Smooth muscle cell (in vitro differentiated cells): ENCODE data around the gene C3orf70. TPM values are rescaled to one million over a fixed set of nuclear protein-coding genes. Genes with fewer than 3 reads are reported as not detected.

ENCODE experiments used
- DNase-seq: peaks from one replicate; lab custom pipeline; 2025; ENCODE audit not compliant: unreplicated experiment; lab: John Stamatoyannopoulos, UW
- H2AFZ ChIP-seq: fragments of 200-600 bp; sonication (generic); 2 replicates; pipeline ENCODE4 v1.6.0; 2016; ENCODE audit warnings: antibody characterized with exemption, low read depth, mild to moderate bottlenecking
- H3F3A ChIP-seq: fragments of 200-600 bp; sonication (generic); 2 replicates; pipeline ENCODE4 v1.6.0; 2017; ENCODE audit warnings: antibody characterized with exemption, low read depth
- H3K27ac ChIP-seq: fragments of 200-600 bp; sonication (generic); 2 replicates; pipeline ENCODE4 v1.5.1; 2016; ENCODE audit warnings: low read depth, mild to moderate bottlenecking
- H3K27me3 ChIP-seq: fragments of 200-600 bp; sonication (generic); 2 replicates; pipeline ENCODE4 v1.6.1; 2016; ENCODE audit warnings: low read depth, mild to moderate bottlenecking
- H3K36me3 ChIP-seq: fragments of 200-600 bp; sonication (generic); 2 replicates; pipeline ENCODE4 v1.5.1; 2016; ENCODE audit warnings: low read depth
- H3K4me1 ChIP-seq: fragments of 200-600 bp; sonication (generic); 2 replicates; pipeline ENCODE4 v1.5.1; 2016; ENCODE audit warnings: low read depth
- H3K4me2 ChIP-seq: fragments of 200-600 bp; sonication (generic); 2 replicates; pipeline ENCODE4 v1.6.0; 2016; ENCODE audit warnings: mild to moderate bottlenecking
- H3K4me3 ChIP-seq: fragments of 200-600 bp; sonication (generic); 2 replicates; pipeline ENCODE4 v1.5.1; 2016; ENCODE audit warnings: mild to moderate bottlenecking
- H3K79me2 ChIP-seq: fragments of 200-600 bp; sonication (generic); 2 replicates; pipeline ENCODE4 v1.6.0; 2016; ENCODE audit warnings: low read depth, mild to moderate bottlenecking
- H3K9ac ChIP-seq: fragments of 200-600 bp; sonication (generic); 2 replicates; pipeline ENCODE4 v1.6.0; 2016; ENCODE audit warnings: low read depth
- H3K9me3 ChIP-seq: fragments of 200-600 bp; sonication (generic); replicated peaks from 2 replicates; pipeline ENCODE4 v1.5.1; 2016; ENCODE audit warnings: low read depth
- H4K20me1 ChIP-seq: fragments of 200-600 bp; sonication (generic); 2 replicates; pipeline ENCODE4 v1.6.0; 2016; ENCODE audit warnings: low read depth
- WGBS: methylation state at CpG from one replicate; pipeline ENCODE4 v1.1.7; 2016; ENCODE audit warnings: low lambda C conversion rate; 5-methylcytosine and 5-hydroxymethylcytosine counted together
- polyA plus RNA-seq: library from polyadenylated mRNA; unstranded; fragments of >200 nt; fragmentation: Nextera tagmentation; extraction: Ambion mirVana; gene quantifications from 2 replicates; pipeline ENCODE4 v1.2.1, GENCODE V29; 2016
- total RNA-seq: library from RNA; depleted of rRNA; stranded (reverse); fragments of >200 nt; gene quantifications from 2 replicates; pipeline ENCODE4 v1.2.3, GENCODE V29; 2014
- TF ChIP-seq, protein P1 (sequence below): fragments of 200-600 bp; sonication (generic); IDR thresholded peaks from 2 replicates; pipeline ENCODE4 v1.5.1; 2017; ENCODE audit warnings: borderline replicate concordance, mild to moderate bottlenecking, antibody characterized with exemption; ENCODE audit not compliant: insufficient read depth, poor library complexity, severe bottlenecking

Gene C3orf70
- total and polyA plus RNA-seq, 2 experiments from 2014 or later: 0.23 to 0.72 TPM

DNA sequence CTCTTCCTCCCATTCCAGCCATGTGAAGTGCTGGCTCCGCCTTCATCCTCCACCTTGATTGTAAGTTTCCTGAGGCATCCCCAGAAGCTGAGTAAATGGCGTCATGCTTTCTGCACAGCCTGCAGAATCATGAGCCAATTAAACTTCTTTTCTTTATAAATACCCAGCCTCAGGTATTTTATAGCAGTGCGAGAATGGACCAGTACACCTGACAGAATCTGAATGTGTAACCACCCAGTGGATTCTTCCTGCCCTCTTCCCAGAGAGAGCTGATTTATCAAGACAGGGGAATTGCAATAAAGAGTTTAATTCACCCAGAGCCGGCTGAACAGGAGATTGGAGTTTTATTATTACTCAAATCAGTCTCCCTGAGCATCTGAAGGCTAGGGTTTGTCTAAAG lies 86.6 kb downstream of the C3orf70 start:
- Histone ChIP-seq H3K4me2 (no peak overlapping the region), H3K27ac (no peak overlapping the region), H3K27me3 (no peaks in the 10 kb centered on the region), H3K36me3 (no peaks in the 10 kb centered on the region), H3K79me2 (no peaks in the 10 kb centered on the region), H4K20me1 (no peaks in the 10 kb centered on the region), H3K4me3 (no peak overlapping the region), H3K4me1 (no peaks in the 10 kb centered on the region), H2AFZ (no peak overlapping the region), H3K9ac (no peak overlapping the region), H3F3A (no peaks in the 10 kb centered on the region), H3K9me3 (no peaks in the 10 kb centered on the region)
- TF ChIP-seq, protein P1, sequence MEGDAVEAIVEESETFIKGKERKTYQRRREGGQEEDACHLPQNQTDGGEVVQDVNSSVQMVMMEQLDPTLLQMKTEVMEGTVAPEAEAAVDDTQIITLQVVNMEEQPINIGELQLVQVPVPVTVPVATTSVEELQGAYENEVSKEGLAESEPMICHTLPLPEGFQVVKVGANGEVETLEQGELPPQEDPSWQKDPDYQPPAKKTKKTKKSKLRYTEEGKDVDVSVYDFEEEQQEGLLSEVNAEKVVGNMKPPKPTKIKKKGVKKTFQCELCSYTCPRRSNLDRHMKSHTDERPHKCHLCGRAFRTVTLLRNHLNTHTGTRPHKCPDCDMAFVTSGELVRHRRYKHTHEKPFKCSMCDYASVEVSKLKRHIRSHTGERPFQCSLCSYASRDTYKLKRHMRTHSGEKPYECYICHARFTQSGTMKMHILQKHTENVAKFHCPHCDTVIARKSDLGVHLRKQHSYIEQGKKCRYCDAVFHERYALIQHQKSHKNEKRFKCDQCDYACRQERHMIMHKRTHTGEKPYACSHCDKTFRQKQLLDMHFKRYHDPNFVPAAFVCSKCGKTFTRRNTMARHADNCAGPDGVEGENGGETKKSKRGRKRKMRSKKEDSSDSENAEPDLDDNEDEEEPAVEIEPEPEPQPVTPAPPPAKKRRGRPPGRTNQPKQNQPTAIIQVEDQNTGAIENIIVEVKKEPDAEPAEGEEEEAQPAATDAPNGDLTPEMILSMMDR: no peak
- no peak for DNase-seq
- WGBS: 91% methylated on average over 4 of the region's 4 CpGs

DNA sequence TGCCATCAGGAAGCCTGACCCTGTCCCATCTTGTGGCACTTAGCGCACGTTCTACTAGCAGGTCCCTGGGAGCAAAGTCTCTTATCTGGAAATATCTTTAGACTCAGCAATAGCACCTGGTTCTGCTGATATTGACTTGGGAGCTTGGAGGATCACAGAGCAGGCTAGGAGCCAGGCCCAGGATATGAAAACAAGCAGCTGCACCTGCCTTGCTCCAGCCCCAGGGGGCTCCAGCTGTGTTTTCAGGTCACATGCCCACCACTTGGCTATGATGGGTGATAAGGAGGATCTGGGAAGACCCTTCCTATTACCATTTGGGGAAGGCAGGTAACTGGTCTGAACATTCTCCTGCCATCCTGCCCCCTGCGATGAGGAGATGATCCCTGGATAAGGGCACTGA lies 87.8 kb downstream of the C3orf70 start:
- Histone ChIP-seq H3K79me2 (no peaks in the 10 kb centered on the region), H3K36me3 (no peaks in the 10 kb centered on the region), H3K9me3 (no peaks in the 10 kb centered on the region), H3K4me1 (no peaks in the 10 kb centered on the region), H3K27me3 (no peaks in the 10 kb centered on the region), H3F3A (no peaks in the 10 kb centered on the region), H3K4me2 (no peak overlapping the region), H3K4me3 (no peak overlapping the region), H4K20me1 (no peaks in the 10 kb centered on the region), H3K27ac (no peak overlapping the region), H2AFZ (no peak overlapping the region), H3K9ac (no peak overlapping the region)
- TF ChIP-seq, protein P1: no peak
- WGBS: 87% methylated on average over 3 of the region's 3 CpGs
- no peak for DNase-seq

DNA sequence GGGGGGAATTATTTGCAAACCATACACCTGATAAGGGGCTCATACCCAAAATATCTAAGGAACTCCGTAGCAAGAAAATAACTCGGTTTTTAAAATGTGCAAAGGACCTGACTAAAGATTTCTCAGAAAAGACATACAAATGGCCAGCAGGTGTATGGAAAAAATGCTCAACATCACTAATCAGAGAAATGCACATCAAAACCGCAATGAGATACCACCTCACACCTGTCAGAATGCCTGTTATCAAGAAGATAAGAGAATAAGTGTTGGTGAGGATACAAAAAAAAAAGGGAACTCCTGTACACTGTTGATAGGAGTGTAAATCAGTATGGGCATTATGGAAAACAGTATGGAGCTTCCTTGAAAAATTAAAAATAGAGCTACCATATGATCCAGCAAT lies 89.4 kb downstream of the C3orf70 start:
- Histone ChIP-seq H3K4me1 (no peaks in the 10 kb centered on the region), H3K4me3 (no peak overlapping the region), H3F3A (no peaks in the 10 kb centered on the region), H4K20me1 (no peaks in the 10 kb centered on the region), H3K9me3 (no peaks in the 10 kb centered on the region), H3K4me2 (no peak overlapping the region), H3K79me2 (no peaks in the 10 kb centered on the region), H3K27ac (no peak overlapping the region), H3K9ac (no peak overlapping the region), H2AFZ (no peak overlapping the region), H3K27me3 (no peaks in the 10 kb centered on the region), H3K36me3 (no peaks in the 10 kb centered on the region)
- WGBS: 83% methylated on average over 3 of the region's 3 CpGs
- TF ChIP-seq, protein P1: no peak
- DNase-seq: no peak

DNA sequence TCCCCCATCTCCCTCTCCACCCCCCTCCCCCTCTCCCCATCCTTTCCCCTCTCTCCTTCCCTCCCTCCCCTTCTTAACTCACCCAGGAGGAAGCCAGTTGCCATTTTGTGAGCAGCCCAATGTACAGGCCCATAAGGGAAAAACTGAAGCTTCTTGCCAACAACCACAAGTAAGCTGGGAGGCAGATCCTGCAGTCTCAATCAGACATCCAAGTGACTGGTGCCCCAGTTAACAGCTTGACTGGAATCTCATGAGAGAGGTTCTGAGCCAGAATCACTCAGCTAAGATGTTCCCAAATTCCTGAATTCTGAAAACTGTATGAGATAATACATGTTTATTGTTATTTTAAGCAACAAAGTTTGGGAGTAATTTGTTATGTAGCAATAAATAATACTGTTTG lies 90.7 kb downstream of the C3orf70 start:
- H3K27me3 ChIP-seq: no peaks in the 10 kb centered on the region
- no peak overlapping the region for H3K27ac ChIP-seq
- H3K4me3 ChIP-seq: no peak overlapping the region
- no peak overlapping the region for H3K4me2 ChIP-seq
- H4K20me1 ChIP-seq: no peaks in the 10 kb centered on the region
- no peaks in the 10 kb centered on the region for H3K79me2 ChIP-seq
- no peak overlapping the region for H2AFZ ChIP-seq
- H3K4me1 ChIP-seq: no peaks in the 10 kb centered on the region
- H3K9me3 ChIP-seq: no peaks in the 10 kb centered on the region
- no peak overlapping the region for H3K9ac ChIP-seq
- no peaks in the 10 kb centered on the region for H3K36me3 ChIP-seq
- TF ChIP-seq, protein P1: no peak
- DNase-seq: no peak
- H3F3A ChIP-seq: no peaks in the 10 kb centered on the region
